ENCODE measurements around the gene GBX2. TPM values are rescaled to one million over a fixed set of nuclear protein-coding genes. Genes with fewer than 3 reads are reported as not detected.

GBX2 gene
- total and polyA plus RNA-seq, 10 of the 15 experiments (the other 5 are each of a cell fraction or from before 2014, with no cell fraction given) = not detected

DNA sequence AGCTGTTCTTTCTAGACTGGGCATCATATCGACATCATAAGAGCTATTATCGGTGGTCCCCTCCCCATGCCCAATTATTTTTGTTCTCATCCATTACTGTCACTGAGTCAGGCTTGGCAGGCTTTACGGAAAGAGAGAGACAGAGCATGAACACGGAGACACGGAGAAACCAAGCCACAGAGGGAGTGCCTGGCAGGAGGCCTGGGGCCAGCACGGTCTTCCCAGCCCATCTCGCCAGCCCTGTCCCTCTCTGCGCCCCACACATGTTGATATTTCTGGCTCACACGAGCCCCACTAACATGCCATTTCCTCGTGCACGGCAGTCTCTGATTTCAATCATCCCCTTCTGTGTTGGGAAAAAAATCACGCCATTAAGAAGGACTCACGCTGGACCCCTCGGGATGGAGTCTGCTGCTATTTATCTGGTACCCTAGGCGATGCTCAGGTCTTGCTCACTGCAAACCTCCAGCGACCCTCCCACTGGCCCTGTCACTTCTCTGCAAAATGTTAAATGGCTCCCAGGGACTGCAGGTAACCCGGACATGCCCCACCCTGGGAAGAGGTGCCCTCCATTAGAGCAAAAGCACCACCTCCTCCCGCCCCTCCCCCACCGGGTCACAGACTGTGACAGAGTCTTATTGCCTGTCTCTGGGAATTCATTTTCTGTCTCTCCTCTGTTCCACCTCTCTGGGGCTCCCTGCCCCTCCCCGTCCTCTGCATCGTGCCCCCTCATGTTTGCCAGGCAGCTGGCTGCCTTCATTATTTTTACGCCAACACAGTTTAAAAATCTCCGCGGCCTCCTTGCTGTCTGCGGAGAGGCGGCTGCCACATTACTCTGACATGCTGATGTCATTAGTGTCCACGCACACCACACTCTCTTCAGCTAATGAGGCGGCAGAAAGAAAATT is 40.1 kb upstream of the GBX2 start:
- FAIRE-seq = no peak
- TF ChIP-seq CBX5 (IDR thresholded peaks at IDR 0.05; ENCODE audit: low read depth) (no peak), BRCA1 (IDR thresholded peaks at IDR 0.05; ENCODE audit: low read depth, low read length) (no peak), YBX1 (IDR thresholded peaks at IDR 0.05) (no peak), ZNF592 (IDR thresholded peaks at IDR 0.05) (no peak), LARP7 (IDR thresholded peaks at IDR 0.05) (no peak), CEBPB (IDR thresholded peaks at IDR 0.05; ENCODE audit: borderline replicate concordance in 1 of 2, low read depth in 2 of 2, low read length in 2 of 2) (no peak), HDAC6 (IDR thresholded peaks at IDR 0.05; ENCODE audit: unreplicated experiment) (no peak), POLR2AphosphoS2 (IDR thresholded peaks at IDR 0.05; ENCODE audit: low read depth, low read length) (no peak), IKZF2 (IDR thresholded peaks at IDR 0.05) (no peak), PML (IDR thresholded peaks at IDR 0.05; ENCODE audit: low read length) (no peak)
- TF ChIP-seq, protein P1, sequence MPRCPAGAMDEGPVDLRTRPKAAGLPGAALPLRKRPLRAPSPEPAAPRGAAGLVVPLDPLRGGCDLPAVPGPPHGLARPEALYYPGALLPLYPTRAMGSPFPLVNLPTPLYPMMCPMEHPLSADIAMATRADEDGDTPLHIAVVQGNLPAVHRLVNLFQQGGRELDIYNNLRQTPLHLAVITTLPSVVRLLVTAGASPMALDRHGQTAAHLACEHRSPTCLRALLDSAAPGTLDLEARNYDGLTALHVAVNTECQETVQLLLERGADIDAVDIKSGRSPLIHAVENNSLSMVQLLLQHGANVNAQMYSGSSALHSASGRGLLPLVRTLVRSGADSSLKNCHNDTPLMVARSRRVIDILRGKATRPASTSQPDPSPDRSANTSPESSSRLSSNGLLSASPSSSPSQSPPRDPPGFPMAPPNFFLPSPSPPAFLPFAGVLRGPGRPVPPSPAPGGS (IDR thresholded peaks at IDR 0.05; ENCODE audit: borderline replicate concordance, insufficient read depth, low read depth, low read length, poor library complexity, severe bottlenecking) = no peak
- TF ChIP-seq, protein P2, sequence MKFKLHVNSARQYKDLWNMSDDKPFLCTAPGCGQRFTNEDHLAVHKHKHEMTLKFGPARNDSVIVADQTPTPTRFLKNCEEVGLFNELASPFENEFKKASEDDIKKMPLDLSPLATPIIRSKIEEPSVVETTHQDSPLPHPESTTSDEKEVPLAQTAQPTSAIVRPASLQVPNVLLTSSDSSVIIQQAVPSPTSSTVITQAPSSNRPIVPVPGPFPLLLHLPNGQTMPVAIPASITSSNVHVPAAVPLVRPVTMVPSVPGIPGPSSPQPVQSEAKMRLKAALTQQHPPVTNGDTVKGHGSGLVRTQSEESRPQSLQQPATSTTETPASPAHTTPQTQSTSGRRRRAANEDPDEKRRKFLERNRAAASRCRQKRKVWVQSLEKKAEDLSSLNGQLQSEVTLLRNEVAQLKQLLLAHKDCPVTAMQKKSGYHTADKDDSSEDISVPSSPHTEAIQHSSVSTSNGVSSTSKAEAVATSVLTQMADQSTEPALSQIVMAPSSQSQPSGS (IDR thresholded peaks at IDR 0.05; ENCODE audit: low read length) = no peak
- TF ChIP-seq, protein P3, sequence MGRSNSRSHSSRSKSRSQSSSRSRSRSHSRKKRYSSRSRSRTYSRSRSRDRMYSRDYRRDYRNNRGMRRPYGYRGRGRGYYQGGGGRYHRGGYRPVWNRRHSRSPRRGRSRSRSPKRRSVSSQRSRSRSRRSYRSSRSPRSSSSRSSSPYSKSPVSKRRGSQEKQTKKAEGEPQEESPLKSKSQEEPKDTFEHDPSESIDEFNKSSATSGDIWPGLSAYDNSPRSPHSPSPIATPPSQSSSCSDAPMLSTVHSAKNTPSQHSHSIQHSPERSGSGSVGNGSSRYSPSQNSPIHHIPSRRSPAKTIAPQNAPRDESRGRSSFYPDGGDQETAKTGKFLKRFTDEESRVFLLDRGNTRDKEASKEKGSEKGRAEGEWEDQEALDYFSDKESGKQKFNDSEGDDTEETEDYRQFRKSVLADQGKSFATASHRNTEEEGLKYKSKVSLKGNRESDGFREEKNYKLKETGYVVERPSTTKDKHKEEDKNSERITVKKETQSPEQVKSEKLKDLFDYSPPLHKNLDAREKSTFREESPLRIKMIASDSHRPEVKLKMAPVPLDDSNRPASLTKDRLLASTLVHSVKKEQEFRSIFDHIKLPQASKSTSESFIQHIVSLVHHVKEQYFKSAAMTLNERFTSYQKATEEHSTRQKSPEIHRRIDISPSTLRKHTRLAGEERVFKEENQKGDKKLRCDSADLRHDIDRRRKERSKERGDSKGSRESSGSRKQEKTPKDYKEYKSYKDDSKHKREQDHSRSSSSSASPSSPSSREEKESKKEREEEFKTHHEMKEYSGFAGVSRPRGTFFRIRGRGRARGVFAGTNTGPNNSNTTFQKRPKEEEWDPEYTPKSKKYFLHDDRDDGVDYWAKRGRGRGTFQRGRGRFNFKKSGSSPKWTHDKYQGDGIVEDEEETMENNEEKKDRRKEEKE (IDR thresholded peaks at IDR 0.05) = no peak

More for the DNA sequence above, 40.1 kb upstream of the GBX2 start:
- ATAC-seq (no peak), DNase-seq (ENCODE audit: low read depth, low spot score) (no peak)
- no peaks in the 10 kb centered on the region for H3K4me1 ChIP-seq (ENCODE audit: control insufficient read depth, insufficient read depth, low read length)
- H2AFZ ChIP-seq (ENCODE audit: control insufficient read depth, low read depth, low read length) = no peak overlapping the region
- BruUV-seq (replicated peaks) = no TSS peak
- POLR2A ChIA-PET = no interaction called here
- no peaks in the 10 kb centered on the region for H3K36me3 ChIP-seq (ENCODE audit: control insufficient read depth in 2 of 2, insufficient read depth in 2 of 2, low read length in 1 of 2)
- no peaks in the 10 kb centered on the region for H3K79me2 ChIP-seq (ENCODE audit: control insufficient read depth, insufficient read depth, low read length)
- in situ Hi-C loops (cut with MboI) (no loop called here), intact Hi-C loops (cut with micrococcal nuclease; ENCODE audit: unreplicated experiment) (no loop called here)
- CTCF ChIA-PET = no interaction called here
- SMC1A ChIA-PET (ENCODE audit: uncharacterized antibody, unreplicated experiment) = interaction anchor here (0.8 kb wide), 1 partner anchor 442 kb away, joined by 3 read pairs; no protein-coding TSS in a partner anchor
- no peak overlapping the region for H3K4me2 ChIP-seq (ENCODE audit: control insufficient read depth, insufficient read depth)
- H3K27ac ChIP-seq (ENCODE audit: control insufficient read depth, insufficient read depth) = no peak overlapping the region
- no peak overlapping the region for H3K9ac ChIP-seq (ENCODE audit: control insufficient read depth, insufficient read depth, low read length)
- H3K27me3 ChIP-seq (replicated peaks in 1 of 2; ENCODE audit: control insufficient read depth in 2 of 2, insufficient read depth in 2 of 2, low read length in 1 of 2) = peaks cover 0 to 2% of the 10 kb centered on the region in 2 experiments; a peak in 2 of 4 replicates
- RAD21 ChIA-PET (ENCODE audit: unreplicated experiment) = no interaction called here
- no peak overlapping the region for H3K4me3 ChIP-seq
- H3K9me3 ChIP-seq (replicated peaks; ENCODE audit: control insufficient read depth, insufficient read depth, low read length) = no peaks in the 10 kb centered on the region
- WGBS (ENCODE audit: insufficient coverage, insufficient replicate concordance, low lambda C conversion rate, missing lambda C conversion rate) = 52% methylated on average over 28 of the region's 28 CpGs
- no peaks in the 10 kb centered on the region for H4K20me1 ChIP-seq (ENCODE audit: control insufficient read depth, insufficient read depth)

Measured in GM12878 (cell line).